Cardiac muscle cell (in vitro differentiated cells and primary cell): Measurements from ENCODE around the gene DCUN1D1. TPM values are rescaled to one million over a fixed set of nuclear protein-coding genes. Genes with fewer than 3 reads are reported as not detected.
"Not testable (repeated sequence)": the region's sequence is repeated elsewhere in the genome, so short reads cannot be mapped to it uniquely, and the experiment has no call there.

Experiments used
- DNase-seq, 2 donors: peaks; one replicate each; pipeline versions ENCODE4 v3.0.0 to v3.0.0-alpha.2; 2010 to 2017; ENCODE audit warnings: low read depth in 1 of 2, low spot score in 1 of 2
- H3K27ac ChIP-seq: fragments of 200-600 bp; sonication (generic); 2 replicates; pipeline ENCODE4 v1.5.1; 2016
- H3K27me3 ChIP-seq: fragments of 200-600 bp; sonication (generic); 2 replicates; pipeline ENCODE4 v1.6.0; 2016; ENCODE audit warnings: control low read depth
- H3K36me3 ChIP-seq: fragments of 200-600 bp; sonication (generic); 2 replicates; pipeline ENCODE4 v1.5.1; 2016; ENCODE audit warnings: control low read depth
- H3K4me1 ChIP-seq: fragments of 200-600 bp; sonication (generic); 2 replicates; pipeline ENCODE4 v1.8.1; 2017; ENCODE audit warnings: low read depth, mild to moderate bottlenecking, mixed run types
- H3K4me3 ChIP-seq: fragments of 200-600 bp; sonication (generic); 2 replicates; pipeline ENCODE4 v1.5.1; 2016; ENCODE audit warnings: mild to moderate bottlenecking
- H3K9me3 ChIP-seq: fragments of 200-600 bp; sonication (generic); 2 replicates; pipeline ENCODE4 v1.5.1; 2017; ENCODE audit warnings: low read depth, mild to moderate bottlenecking, control low read depth
- CTCF ChIP-seq: IDR thresholded peaks from 2 replicates; pipeline ENCODE4 v1.5.1; 2012; ENCODE audit warnings: low read depth, mild to moderate bottlenecking, low read length
- polyA plus RNA-seq: library from polyadenylated mRNA; unstranded; fragments of >200 nt; fragmentation: Nextera tagmentation; extraction: Ambion mirVana; gene quantifications from 2 replicates; pipeline ENCODE4 v1.2.1, GENCODE V29; 2016
- total RNA-seq: library from RNA; depleted of rRNA; stranded (reverse); fragments of >200 nt; gene quantifications from 2 replicates; pipeline ENCODE4 v1.2.3, GENCODE V29; 2016

DCUN1D1 gene
- total and polyA plus RNA-seq, 2 experiments from 2014 or later, result 28.4 to 31.1 TPM

GRCh38 chr3:182999767-183000166, 19.4 kb upstream of the DCUN1D1 start:
- no peak for TF ChIP-seq CTCF
- Histone ChIP-seq H3K9me3 (no peaks in the 10 kb centered on the region), H3K36me3 (no peaks in the 10 kb centered on the region), H3K4me1 (no peaks in the 10 kb centered on the region), H3K4me3 (no peak overlapping the region), H3K27ac (no peak overlapping the region), H3K27me3 (no peaks in the 10 kb centered on the region)
- DNase-seq, result no peak

GRCh38 chr3:182993486-182994201, 13.3 kb upstream of the DCUN1D1 start:
- not testable (repeated sequence) for H3K36me3 ChIP-seq, DNase-seq, H3K27ac ChIP-seq, H3K27me3 ChIP-seq, H3K9me3 ChIP-seq, H3K4me3 ChIP-seq, H3K4me1 ChIP-seq

GRCh38 chr3:182989566-182989965, 9.2 kb upstream of the DCUN1D1 start:
- no peaks in the 10 kb centered on the region for H3K9me3 ChIP-seq
- H3K27me3 ChIP-seq, result no peaks in the 10 kb centered on the region
- no peaks in the 10 kb centered on the region for H3K36me3 ChIP-seq
- DNase-seq, result no peak
- H3K27ac ChIP-seq, result no peak overlapping the region
- no peak overlapping the region for H3K4me3 ChIP-seq
- TF ChIP-seq CTCF, result no peak
- H3K4me1 ChIP-seq, result no peaks in the 10 kb centered on the region

- no peak for DNase-seq
- no peak for TF ChIP-seq CTCF
- Histone ChIP-seq H3K9me3 (no peaks in the 10 kb centered on the region), H3K27ac (no peak overlapping the region), H3K4me1 (no peaks in the 10 kb centered on the region), H3K36me3 (no peaks in the 10 kb centered on the region), H3K27me3 (no peaks in the 10 kb centered on the region), H3K4me3 (no peak overlapping the region)
Measured at GRCh38 chr3:182986021-182986420, 5.7 kb upstream of the DCUN1D1 start.

GRCh38 chr3:182983876-182984275, 3.5 kb upstream of the DCUN1D1 start:
- Histone ChIP-seq H3K4me3 (no peak overlapping the region), H3K9me3 (no peaks in the 10 kb centered on the region), H3K36me3 (no peaks in the 10 kb centered on the region), H3K4me1 (peaks cover 3% of the 10 kb centered on the region), H3K27me3 (no peaks in the 10 kb centered on the region), H3K27ac (no peak overlapping the region)
- no peak for TF ChIP-seq CTCF
- peak in 1 of 2 donors; percentile 61 for DNase-seq

- Histone ChIP-seq H3K9me3 (no peaks in the 10 kb centered on the region), H3K4me3 (peak overlapping the region; percentile 100), H3K36me3 (no peaks in the 10 kb centered on the region), H3K27me3 (no peaks in the 10 kb centered on the region), H3K4me1 (peaks cover 12% of the 10 kb centered on the region), H3K27ac (no peak overlapping the region)
- DNase-seq, result no peak
- no peak for TF ChIP-seq CTCF
Measured at GRCh38 chr3:182981038-182981380, 671 bp upstream of the DCUN1D1 start.
